ENCODE measurements around the gene SNORC.

SNORC gene

DNA sequence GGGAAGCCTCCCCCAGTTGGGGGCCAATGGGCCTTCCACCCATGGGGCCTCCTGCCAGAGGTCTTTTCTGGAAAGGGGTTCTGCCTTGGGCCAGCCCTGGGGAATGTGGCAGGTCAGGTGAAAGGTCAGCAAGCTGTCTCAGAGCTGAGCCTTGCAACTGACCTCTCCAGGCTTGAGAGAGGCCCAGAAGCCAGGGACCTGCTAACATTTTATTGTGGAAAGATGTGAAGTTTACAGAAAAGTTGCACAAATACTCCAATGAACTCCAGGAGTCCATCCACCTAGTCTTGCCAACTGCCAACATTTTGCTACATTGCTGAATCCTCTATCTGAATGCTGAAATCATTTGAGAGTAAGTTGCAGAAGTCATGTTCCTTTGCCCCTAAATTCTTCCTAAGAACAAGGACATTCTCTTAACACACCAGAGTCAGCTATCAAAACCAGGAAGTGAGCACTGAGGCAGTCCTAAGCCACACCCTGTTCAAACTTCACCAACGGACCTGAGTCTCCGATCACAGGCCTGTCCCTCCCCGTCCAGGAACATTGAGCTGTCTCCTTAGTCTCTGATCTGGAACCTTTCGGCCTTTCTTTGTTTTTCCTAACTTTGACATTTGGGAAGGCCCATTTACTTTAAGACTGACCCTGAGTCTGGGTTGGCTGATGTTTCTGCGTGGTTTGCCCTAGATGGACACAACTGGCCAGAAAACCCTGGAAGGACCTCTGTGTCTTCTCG, 4.0 kb downstream of the SNORC start:
- Mint-ChIP-seq H3K27ac (no peak overlapping the region), H3K4me1 (ENCODE audit: low read depth) (peaks cover 5% of the 10 kb centered on the region), H3K9me3 (ENCODE audit: low read depth) (no peaks in the 10 kb centered on the region), H3K36me3 (no peaks in the 10 kb centered on the region), H3K27me3 (peaks cover 7% of the 10 kb centered on the region), H3K4me3 (peak overlapping the region; percentile 4)

DNA sequence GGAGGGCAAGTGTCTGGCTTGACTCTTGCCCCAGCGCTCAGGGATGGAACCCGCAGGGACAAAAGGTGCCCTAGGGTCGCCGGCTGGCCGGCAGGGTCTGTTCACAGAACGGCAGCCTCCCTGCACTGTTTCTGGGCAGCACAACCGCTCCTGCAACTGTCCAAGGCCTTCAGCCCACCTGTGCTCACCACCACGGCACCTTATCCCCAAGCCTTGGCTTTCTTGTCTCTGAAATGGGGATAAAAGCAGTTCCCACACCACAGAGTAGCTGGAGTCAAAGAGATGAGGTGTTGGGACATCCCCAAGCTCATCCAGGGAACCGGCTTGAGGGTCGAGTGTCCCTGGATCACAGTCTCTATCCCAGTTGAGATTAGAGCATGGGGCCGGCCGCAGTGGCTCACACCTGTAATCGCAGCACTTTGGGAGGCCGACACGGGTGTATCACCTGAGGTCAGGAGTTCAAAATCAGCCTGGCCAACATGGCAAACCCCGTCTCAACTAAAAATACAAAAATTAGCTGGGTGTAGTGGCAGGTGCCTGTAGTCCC, 4.7 kb downstream of the SNORC start:
- H3K27me3 Mint-ChIP-seq = peaks cover 7% of the 10 kb centered on the region
- H3K9me3 Mint-ChIP-seq (ENCODE audit: low read depth) = no peaks in the 10 kb centered on the region
- peak overlapping the region; percentile 67 for H3K4me3 Mint-ChIP-seq
- peaks cover 5% of the 10 kb centered on the region for H3K4me1 Mint-ChIP-seq (ENCODE audit: low read depth)
- no peaks in the 10 kb centered on the region for H3K36me3 Mint-ChIP-seq
- H3K27ac Mint-ChIP-seq = no peak overlapping the region

DNA sequence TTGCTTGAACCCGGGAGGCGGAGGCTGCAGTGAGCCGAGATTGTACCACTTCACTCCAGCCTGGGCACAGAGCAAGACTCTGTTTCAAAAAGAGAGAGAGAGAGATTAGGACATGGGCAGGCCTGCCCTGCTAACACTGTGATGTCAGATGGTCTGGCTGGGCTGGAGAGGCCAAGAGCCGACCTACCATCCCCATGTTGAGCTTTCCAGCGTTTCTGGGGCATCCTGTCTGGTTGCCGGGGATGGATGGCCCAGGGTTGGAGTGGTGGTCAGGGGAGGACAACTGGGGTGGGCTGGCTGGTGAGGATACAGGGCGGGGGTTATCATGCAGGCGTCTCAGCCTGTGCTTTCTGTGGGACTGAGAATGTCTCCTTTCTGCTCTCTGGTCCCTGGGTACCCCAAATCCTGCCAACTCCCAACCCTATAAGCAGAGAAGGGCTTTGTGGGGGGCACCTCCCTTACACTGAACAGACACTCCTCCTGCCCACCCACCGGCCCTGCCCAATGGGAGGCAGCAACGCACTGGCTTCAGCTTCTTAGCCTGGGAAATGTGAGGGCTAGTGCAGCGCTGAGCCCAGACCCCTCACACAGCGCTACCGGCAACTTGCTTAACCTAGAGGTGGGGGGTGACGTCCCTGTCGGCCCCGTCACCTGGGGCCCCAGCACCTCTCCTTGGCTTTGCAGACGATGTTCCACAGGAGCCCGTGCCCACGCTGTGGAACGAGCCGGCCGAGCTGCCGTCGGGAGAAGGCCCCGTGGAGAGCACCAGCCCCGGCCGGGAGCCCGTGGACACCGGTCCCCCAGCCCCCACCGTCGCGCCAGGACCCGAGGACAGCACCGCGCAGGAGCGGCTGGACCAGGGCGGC, 5.4 kb downstream of the SNORC start:
- Mint-ChIP-seq H3K27me3 (peaks cover 7% of the 10 kb centered on the region), H3K9me3 (ENCODE audit: low read depth) (no peaks in the 10 kb centered on the region), H3K27ac (no peak overlapping the region)

DNA sequence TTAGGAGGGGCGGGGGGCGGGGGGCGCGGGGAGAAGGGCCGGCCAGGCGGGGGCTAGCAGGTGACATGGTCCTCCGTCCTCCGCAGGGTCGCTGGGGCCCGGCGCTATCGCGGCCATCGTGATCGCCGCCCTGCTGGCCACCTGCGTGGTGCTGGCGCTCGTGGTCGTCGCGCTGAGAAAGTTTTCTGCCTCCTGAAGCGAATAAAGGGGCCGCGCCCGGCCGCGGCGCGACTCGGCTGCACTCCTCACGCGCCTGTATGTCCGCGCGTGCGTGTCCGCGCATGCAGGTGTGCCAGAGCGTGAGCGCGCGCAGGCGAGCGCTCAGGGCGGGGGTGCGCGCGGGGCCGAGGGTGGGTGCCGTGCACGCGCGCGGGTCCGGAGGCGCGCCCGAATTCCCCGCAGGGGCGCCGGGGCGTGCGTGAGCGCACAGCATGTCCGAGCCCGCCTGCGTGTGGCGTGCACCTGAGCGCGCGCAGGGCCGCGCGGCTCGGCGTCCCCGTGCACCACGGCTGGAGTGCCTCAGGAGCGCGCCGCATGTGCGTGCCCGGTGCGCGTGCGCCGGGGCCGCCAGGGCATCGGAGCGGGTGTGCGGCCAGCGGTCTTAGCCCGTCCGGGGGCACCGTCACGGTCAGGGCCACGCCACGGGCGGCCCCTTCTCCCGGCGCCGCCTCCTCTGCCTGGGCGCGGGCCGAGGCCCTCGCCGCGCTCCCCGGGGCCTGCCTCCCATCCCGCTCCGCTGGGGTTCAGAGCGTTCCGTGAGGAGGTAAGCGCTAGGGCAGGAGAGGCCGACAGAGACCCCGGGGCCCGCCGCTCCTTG, 6.3 kb downstream of the SNORC start:
- no peaks in the 10 kb centered on the region for H3K9me3 Mint-ChIP-seq (ENCODE audit: low read depth)
- no peaks in the 10 kb centered on the region for H3K36me3 Mint-ChIP-seq
- peaks cover 7% of the 10 kb centered on the region for H3K27me3 Mint-ChIP-seq
- peak overlapping the region; percentile 38 for H3K4me3 Mint-ChIP-seq
- no peak overlapping the region for H3K27ac Mint-ChIP-seq
- peaks cover 5% of the 10 kb centered on the region for H3K4me1 Mint-ChIP-seq (ENCODE audit: low read depth)

More for the DNA sequence above, 5.4 kb downstream of the SNORC start:
- Mint-ChIP-seq H3K4me1 (ENCODE audit: low read depth) (peaks cover 5% of the 10 kb centered on the region), H3K36me3 (no peaks in the 10 kb centered on the region), H3K4me3 (peak overlapping the region; percentile 67)

DNA sequence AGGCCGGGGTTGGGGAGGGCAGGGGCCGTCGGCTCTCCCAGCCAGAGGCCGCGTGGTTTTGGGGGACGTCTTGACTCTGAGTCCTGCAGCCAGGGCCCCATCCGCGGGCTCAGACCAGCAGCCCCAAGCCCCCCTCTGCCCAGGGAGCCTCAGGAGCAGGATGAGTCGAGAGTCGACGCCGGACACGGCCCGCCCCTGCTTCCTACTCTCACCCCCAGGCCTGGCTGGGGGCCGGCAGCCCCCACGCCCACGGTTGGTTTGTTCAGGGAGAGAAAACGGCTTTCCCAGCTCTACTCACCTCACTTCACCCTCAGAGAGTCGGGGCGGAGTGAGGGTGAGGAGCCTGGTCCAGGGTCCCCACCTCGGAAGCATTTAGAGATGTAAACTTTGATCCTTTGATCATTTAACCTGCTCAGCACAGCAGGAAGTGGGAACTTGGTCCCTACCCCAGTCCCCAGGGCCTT, 6.9 kb downstream of the SNORC start:
- Mint-ChIP-seq H3K27me3 (peaks cover 7% of the 10 kb centered on the region), H3K27ac (no peak overlapping the region)

DNA sequence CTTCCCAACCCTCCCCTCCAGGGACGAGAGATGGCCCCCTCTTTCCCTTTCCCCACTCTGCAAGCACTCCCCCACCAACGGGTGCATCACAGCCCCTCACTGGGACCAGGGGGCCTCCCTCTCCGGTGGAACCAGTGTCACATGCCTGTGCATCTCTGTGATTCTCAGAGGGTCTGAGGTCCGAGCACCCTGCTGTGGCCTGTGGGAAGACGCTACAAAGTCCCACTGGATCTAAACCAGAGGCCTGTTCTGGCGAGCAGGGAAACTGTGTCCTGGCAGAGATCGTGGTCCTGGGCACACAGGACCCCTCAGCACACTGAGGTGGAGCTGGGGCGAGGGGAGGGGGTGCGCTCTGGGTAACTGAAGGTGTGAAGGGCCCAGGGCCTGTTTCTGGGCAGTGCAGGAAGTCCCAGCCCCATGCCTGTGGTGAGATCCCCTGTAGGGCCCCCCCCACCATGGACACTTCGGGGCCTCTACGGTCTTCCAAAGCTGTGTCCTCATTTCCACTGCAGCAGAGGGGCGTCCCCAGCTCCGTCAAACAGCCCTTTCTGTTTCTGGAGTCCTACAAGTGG, 8.0 kb downstream of the SNORC start:
- Mint-ChIP-seq H3K4me1 (ENCODE audit: low read depth) (peaks cover 5% of the 10 kb centered on the region), H3K27ac (no peak overlapping the region), H3K4me3 (peak overlapping the region; percentile 75), H3K9me3 (ENCODE audit: low read depth) (no peaks in the 10 kb centered on the region), H3K27me3 (peaks cover 7% of the 10 kb centered on the region), H3K36me3 (no peaks in the 10 kb centered on the region)

More for the DNA sequence above, 6.9 kb downstream of the SNORC start:
- Mint-ChIP-seq H3K36me3 (no peaks in the 10 kb centered on the region), H3K9me3 (ENCODE audit: low read depth) (no peaks in the 10 kb centered on the region), H3K4me1 (ENCODE audit: low read depth) (peaks cover 5% of the 10 kb centered on the region), H3K4me3 (peak overlapping the region; percentile 75)

DNA sequence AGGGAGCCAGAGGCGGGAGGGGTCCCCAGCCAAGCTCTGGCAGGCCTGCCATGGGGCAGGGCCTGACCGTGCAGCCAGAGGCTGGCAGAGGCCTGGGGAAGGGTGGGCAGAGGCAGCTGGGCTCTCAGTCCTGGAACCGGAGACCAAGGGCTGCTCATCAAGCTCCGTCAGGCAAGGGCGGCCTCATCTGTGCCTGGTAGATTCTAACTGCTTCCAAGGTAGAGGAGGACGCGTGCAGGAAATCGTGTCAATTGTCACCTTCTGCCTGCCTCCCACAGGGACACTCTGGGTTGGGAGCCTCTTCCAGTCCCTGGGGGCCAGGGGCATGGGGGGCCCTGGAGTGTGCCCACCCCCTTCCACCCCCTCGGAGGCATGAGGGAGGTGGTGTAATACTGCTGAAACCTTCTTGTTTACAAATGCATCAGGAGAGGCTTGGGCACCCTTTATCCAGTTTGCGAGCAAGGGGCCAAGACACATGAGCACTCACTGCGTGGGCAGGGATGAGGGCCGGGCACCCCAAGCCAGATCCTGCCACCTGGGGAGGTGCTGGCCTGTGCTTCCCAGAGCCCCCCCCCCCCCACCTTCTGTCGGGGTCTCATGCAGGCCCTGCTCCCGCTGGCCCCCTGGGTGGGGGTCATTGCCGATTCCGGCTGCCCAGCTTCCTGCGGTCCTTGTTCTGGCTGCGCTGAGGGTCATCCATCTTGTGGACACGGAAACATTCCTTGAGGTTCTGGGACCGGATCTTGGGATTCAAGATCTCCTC, 9.0 kb downstream of the SNORC start:
- Mint-ChIP-seq H3K4me3 (no peak overlapping the region), H3K27ac (no peak overlapping the region), H3K27me3 (peaks cover 7% of the 10 kb centered on the region), H3K36me3 (no peaks in the 10 kb centered on the region), H3K9me3 (ENCODE audit: low read depth) (no peaks in the 10 kb centered on the region), H3K4me1 (ENCODE audit: low read depth) (peaks cover 5% of the 10 kb centered on the region)

DNA sequence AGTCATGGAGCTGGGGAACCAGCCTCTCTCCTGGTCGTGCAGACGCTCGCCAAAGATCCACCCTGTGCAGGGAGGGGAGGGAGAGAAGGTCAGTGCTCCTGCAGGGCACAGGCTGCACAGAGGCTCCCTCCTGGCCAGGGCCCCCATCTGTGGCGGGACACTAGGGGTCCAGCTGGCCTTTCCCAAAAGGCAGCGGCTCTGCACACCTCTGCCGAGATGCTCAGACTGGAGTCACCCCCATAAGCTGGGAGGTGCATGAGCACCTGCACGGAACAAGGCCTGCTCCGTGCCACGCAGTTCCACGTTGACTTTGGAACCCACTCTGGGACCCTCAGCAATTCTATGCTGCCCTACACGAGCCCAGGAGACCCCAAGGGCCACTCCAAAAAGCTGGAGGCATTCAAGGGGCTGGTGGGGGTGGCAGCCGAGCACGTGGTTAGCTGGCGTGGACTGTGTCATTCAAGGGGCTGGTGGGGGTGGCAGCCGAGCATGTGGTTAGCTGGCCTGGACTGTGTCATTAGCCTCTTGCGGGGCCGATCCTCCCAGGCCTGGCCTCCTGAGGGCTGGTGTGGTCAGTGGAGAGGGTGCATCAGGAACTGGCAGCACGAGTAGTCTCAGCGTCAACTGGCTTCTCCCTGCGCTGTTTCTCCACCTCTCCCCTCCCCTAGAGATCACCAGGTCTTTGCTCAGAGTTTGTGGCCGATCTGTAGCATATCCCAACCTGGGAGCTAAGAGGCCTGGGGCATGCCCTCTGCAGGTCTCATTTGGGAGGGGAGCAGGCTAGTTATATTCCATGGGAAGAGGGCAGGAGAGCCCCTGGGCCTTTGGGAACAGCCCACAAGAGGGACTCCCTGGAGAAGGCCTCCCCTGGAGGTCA, 9.8 kb downstream of the SNORC start:
- Mint-ChIP-seq H3K27me3 (peaks cover 6% of the 10 kb centered on the region), H3K4me3 (no peak overlapping the region), H3K27ac (no peak overlapping the region), H3K36me3 (no peaks in the 10 kb centered on the region), H3K4me1 (ENCODE audit: low read depth) (peaks cover 5% of the 10 kb centered on the region), H3K9me3 (ENCODE audit: low read depth) (no peaks in the 10 kb centered on the region)

DNA sequence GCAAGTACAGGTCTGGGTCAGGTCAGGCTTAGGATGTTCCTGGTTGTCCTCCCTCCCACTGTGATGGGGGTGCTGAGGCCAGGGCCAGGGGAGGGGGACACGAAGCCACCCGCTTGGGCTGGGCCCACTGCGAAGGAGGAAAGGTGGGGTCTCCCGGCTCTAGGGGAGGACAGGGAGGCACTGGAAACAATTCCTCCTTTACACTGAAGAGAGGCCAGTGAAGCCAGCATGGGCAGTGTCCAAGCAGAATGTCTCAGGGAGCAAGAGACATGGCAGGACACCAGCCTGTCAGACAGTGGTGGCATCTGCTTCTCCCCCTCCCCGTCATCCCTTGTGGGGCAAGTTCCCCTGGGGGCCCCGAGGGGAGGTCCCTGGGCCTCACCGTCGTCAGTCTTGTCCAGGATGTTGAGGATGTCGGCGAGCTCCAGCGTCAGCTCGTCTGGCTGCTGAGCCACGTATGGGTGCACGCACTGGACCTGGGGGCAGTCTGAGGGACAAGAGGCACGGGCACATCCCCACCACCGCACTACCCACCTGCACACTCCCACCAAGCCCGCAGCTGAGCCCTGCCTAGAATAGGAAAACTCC, 10.8 kb downstream of the SNORC start:
- H3K9me3 Mint-ChIP-seq (ENCODE audit: low read depth) = no peaks in the 10 kb centered on the region

DNA sequence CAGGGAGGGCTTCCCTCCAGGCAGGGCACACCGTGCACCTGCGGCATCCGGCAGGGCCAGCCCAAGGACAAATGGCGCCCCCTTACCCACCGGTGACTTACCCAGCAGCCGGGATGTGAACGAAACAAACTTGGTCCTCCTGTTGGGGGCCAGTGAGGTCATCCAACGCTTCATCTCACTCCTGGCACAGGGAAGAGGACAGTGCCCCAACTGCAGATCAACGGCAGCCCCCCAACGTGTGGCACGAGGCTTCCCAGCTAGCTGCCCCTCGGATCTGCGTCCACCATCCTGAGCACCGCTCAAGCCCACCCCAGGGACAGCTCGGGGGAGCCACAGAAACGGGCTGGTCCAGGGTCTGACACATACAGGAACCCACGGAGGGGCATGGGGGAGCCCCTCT, 12.0 kb downstream of the SNORC start:
- peaks cover 3% of the 10 kb centered on the region for H3K4me1 Mint-ChIP-seq (ENCODE audit: low read depth)
- no peaks in the 10 kb centered on the region for H3K36me3 Mint-ChIP-seq
- no peaks in the 10 kb centered on the region for H3K9me3 Mint-ChIP-seq (ENCODE audit: low read depth)
- peaks cover 2% of the 10 kb centered on the region for H3K27me3 Mint-ChIP-seq
- no peak overlapping the region for H3K4me3 Mint-ChIP-seq
- no peak overlapping the region for H3K27ac Mint-ChIP-seq

More for the DNA sequence above, 10.8 kb downstream of the SNORC start:
- peaks cover 2% of the 10 kb centered on the region for H3K27me3 Mint-ChIP-seq
- H3K4me1 Mint-ChIP-seq (ENCODE audit: low read depth) = peaks cover 3% of the 10 kb centered on the region
- H3K27ac Mint-ChIP-seq = no peak overlapping the region
- H3K4me3 Mint-ChIP-seq = no peak overlapping the region
- no peaks in the 10 kb centered on the region for H3K36me3 Mint-ChIP-seq

DNA sequence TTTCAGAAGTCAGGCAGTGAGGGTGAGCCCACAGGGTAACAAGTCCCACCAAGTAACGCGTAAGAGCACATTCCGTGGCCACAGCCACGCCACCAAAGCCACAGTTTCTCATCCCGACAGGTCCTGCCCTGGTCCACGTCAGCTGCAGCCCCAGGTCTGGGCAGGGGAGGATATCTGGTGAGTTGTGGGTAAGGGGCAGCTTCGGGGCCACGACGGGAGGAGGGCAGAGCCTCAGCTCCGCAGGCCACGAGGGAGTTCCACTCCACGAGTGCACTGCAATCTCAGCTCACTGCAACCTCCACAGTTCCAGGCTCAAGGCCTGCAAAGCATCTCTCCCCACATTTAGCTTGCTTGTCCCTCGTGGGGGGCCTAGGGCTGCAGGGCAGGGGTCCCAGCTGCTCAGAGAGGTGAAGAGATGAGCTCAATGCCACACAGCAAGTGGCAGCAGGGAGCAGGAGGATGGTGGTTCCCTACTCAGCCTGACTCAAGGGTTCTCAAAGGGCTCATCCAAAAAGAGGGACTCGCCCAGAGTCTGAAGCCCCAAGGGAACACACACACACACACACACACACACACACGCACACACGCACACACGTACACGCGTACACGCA, 12.5 kb downstream of the SNORC start:
- H3K27ac Mint-ChIP-seq = no peak overlapping the region
- H3K27me3 Mint-ChIP-seq = peaks cover under 1% of the 10 kb centered on the region
- H3K9me3 Mint-ChIP-seq (ENCODE audit: low read depth) = no peaks in the 10 kb centered on the region
- H3K4me1 Mint-ChIP-seq (ENCODE audit: low read depth) = peaks cover under 1% of the 10 kb centered on the region
- H3K36me3 Mint-ChIP-seq = no peaks in the 10 kb centered on the region
- no peak overlapping the region for H3K4me3 Mint-ChIP-seq

DNA sequence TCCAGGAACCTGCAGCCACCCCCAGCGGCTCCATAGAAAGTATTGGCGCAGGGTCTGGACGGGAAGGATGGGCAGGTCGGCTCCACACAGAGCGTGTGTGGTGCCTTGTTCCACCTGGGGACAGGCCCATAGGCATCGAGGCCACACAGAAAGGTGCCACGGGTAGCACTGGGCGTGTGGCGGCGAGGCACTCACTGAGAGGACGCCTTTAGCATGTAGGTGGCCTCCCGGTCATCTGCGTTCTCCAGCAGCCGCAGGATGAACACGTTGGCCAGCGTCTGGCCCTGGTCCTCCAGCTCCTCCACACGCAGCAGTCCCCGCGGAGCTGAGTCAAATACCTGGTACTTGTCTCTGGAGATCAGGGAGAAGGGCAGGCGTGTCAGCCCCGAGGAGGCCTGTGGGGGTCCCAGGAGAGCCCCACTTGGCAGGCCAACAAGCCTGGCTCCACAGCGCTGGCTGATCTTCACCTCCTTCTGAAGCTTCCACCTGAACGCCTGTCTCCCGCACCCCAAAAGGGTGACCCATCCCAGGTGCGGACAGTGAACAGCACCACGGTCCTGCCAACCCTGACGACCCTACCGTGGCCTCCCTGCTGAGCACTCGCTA, 13.2 kb downstream of the SNORC start:
- H3K4me1 Mint-ChIP-seq (ENCODE audit: low read depth) = no peaks in the 10 kb centered on the region
- no peaks in the 10 kb centered on the region for H3K27me3 Mint-ChIP-seq
- H3K27ac Mint-ChIP-seq = no peak overlapping the region
- no peaks in the 10 kb centered on the region for H3K9me3 Mint-ChIP-seq (ENCODE audit: low read depth)
- no peaks in the 10 kb centered on the region for H3K36me3 Mint-ChIP-seq
- H3K4me3 Mint-ChIP-seq = no peak overlapping the region
